Retinal pigment epithelial cell (primary cell): Measurements from ENCODE around the gene NTN4.

Experiments
- DNase-seq: peaks from one replicate; pipeline ENCODE4 v3.0.0-alpha.2; 2010; ENCODE audit warnings: low read depth
- H3K4me3 ChIP-seq: 2 replicates; pipeline ENCODE4 v1.5.1; 2011; ENCODE audit warnings: mild to moderate bottlenecking, low read length, control low read depth, moderate library complexity
- TF ChIP-seq, protein P1 (sequence below): conservative IDR thresholded peaks from 2 replicates; pipeline ENCODE4 v1.5.1; 2011; ENCODE audit warnings: low read depth, low read length, control low read depth, inconsistent platforms

NTN4 gene

DNA sequence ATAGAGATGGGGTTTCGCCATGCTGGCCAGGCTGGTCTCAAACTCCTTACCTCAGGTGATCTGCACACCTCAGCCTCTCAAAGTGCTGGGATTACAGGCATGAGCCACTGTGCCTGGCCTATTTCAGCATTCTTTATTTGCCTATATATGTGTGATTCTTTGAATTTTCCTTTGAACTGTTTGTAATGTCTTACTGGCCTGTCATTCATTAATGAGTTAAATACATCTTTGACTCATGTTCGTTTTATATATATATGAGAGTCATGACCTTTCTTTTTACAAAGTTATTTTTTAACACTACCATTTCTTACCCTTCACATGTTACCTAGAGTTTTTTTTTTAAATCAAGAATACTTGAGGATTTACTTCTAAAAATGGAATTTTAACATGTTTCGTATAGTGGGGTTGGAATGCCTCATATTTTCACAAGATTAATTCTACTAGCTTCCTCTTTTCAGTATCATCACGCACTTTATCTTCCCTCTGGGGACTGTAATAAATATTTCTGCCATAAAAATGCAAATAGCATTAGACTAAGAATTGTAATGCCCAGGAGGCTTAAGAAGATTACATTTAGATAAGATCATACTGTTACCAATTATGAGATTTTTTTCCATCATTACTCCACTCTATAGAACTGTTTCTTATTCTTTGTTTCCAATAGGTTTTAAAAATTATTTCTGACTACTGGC is 66.7 kb downstream of the NTN4 start:
- H3K4me3 ChIP-seq: no peak overlapping the region
- TF ChIP-seq, protein P1, sequence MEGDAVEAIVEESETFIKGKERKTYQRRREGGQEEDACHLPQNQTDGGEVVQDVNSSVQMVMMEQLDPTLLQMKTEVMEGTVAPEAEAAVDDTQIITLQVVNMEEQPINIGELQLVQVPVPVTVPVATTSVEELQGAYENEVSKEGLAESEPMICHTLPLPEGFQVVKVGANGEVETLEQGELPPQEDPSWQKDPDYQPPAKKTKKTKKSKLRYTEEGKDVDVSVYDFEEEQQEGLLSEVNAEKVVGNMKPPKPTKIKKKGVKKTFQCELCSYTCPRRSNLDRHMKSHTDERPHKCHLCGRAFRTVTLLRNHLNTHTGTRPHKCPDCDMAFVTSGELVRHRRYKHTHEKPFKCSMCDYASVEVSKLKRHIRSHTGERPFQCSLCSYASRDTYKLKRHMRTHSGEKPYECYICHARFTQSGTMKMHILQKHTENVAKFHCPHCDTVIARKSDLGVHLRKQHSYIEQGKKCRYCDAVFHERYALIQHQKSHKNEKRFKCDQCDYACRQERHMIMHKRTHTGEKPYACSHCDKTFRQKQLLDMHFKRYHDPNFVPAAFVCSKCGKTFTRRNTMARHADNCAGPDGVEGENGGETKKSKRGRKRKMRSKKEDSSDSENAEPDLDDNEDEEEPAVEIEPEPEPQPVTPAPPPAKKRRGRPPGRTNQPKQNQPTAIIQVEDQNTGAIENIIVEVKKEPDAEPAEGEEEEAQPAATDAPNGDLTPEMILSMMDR: no peak
- DNase-seq: no peak

DNA sequence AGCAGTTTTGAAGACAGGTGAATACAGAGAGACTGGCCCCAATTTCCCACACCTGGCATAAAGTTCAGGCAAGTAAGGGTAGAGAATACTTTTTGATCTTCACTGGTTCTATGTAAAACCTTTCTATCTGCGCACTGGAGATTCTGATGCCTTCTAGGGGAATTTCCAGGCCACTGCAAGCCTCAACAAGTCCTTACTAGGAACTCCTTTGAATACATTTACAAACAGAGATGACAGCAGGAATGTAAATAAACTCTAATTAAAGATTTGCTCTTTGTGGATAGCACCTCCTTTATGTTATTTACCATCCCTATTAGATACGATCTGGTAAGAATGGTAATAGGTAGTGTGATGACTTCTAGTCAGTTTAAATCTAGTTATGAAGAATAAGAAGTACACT is 69.2 kb downstream of the NTN4 start:
- no peak for DNase-seq
- TF ChIP-seq, protein P1: no peak
- H3K4me3 ChIP-seq: no peak overlapping the region

DNA sequence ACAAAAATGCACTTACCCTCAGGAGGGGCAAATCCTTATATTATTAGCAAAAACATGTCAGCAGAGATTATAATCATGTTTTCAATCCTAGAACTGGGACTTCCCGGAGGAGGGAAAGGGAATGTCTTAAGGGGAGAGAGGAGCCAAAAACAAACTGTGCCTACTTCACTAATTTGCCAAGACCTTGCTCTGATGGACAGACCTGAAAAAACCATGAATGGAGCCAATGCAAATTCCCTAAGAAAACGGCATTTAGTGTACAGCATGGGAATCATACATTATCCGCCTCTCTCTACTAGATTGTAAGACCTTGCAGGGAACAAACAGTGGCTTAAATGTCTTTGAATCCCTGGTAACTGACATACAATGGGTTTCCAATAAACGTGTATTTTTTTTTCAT is 70.4 kb downstream of the NTN4 start:
- H3K4me3 ChIP-seq: no peak overlapping the region
- TF ChIP-seq, protein P1: no peak
- DNase-seq: no peak

DNA sequence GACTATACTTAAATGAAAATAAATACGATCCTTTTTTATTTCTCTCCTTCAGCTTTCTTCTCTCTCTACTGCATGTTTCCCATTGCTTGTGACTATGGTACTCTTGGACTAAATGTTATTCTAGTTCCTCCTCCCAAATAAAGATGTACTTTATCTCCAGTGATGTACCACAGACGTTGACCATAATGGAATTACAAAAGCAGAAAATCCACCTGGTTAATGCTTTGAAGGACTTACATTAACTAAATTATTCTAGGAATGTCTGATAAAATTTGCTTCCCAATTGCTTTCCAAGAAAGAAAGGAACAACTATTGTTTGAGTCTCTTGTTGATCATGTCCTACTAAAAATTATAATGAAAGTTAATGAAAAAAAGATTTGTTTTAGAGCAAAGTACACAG is 71.8 kb downstream of the NTN4 start:
- TF ChIP-seq, protein P1: no peak

DNA sequence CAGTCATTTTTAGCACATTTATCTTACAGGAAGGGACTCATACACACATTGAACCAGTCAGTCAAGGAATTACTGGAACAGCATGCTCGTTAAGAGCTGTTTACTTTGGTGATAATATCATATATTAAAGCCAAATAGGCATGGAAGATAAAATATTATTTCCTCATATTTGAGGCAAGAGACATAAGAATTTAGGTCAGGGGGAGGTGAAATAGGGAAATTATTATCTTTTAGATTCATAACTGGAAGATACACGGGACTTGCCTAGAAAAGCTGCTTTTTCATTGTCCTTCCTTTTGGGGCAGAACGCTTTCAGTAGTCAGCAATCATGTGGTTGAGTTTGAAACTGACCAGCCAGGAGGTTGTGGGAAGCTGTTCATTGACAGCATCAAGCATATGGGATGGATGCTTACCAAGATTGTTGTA is 72.5 kb downstream of the NTN4 start:
- no peak for DNase-seq
- H3K4me3 ChIP-seq: no peak overlapping the region
- TF ChIP-seq, protein P1: no peak

More for the DNA sequence above, 71.8 kb downstream of the NTN4 start:
- no peak for DNase-seq
- no peak overlapping the region for H3K4me3 ChIP-seq

DNA sequence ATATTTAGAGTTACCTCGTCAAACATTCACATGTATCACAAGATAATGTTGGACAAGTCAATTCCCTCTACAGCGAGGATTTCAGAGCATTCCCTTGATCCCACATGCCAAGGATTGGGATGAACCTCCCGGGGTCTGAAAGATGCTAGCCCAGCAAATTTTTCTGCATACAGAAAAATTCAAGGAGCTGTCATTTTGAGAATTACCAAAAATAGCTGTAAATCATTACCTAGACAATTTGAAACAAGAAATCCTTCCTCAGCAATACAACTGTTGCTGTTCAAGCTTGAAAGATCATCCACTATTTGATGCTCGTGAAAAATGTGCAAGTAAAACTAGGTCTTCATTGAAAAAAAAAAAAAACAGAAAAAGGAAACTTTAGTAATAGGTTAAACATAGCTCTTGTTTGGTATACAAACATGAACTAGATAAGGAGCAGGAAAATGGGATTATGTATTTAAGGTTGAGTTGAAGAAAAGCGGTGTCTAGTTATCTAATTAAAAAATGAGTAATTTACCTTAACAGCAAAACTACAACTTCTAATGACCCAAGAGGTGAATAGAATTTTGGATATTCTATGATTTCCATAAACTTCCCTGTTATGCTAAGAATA is 73.1 kb downstream of the NTN4 start:
- DNase-seq: no peak
- TF ChIP-seq, protein P1: no peak
- no peak overlapping the region for H3K4me3 ChIP-seq

DNA sequence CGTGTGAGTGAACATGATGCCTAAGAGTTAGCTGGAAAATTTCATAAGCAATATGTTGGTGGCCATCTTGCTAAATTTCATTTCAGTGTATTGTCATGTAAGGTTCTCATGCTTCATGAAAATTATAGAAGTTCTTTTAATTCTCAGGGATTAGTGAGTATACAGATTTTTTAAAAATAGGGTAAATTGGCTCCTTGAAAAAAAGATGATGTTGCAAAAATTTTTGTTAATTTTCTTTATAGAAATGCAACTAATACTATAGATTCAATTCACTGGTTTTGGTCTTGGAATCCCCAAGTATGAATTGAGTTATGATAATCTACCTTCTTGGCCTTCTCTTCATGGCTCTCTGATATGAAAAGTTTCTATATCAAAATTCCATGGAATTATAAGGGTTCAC is 75.4 kb downstream of the NTN4 start:
- DNase-seq: no peak
- TF ChIP-seq, protein P1: no peak

More for the DNA sequence above, 75.4 kb downstream of the NTN4 start:
- no peak overlapping the region for H3K4me3 ChIP-seq
